Measurements from ENCODE around the gene CHMP1B. TPM values are rescaled to one million over a fixed set of nuclear protein-coding genes. Genes with fewer than 3 reads are reported as not detected.
A peak's percentile ranks its signal among the peaks of the same experiment; 100 is the strongest.

CHMP1B gene
- total RNA-seq, 3 donors from 2014 or later = 20.6 to 23.1 (median 21.1) TPM

DNA sequence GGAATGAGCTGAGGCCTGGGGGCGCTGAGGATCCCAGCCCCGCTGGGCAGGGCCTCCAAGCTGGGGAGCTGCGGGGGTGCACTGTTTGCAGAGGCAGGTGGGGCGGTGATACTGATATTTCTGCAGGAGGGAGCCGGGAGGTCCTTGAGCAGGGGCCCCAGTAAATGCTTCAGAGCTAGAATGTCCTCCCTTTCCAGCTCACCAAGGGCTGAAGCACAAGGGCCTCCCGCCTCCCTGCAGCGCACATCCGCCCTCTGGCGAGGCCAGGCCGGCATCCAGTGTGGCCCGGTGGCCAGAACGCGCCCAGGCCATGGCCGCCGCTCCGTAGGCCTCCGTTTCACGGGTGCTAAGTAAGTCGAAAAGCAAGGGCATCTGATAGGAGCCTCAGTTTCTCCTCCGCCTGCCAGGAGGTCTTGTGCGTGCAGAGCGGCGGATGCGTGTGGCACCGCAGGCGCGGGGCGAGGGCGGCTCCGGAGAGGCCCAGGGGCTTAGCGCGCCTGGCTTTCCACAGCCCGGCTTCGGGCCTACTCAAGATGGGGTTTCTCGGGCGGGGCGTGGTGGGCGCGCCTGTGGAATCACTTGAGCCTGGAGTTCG, 29.5 kb upstream of the CHMP1B start:
- Mint-ChIP-seq H3K4me1 (ENCODE audit: low read depth) (no peaks in the 10 kb centered on the region), H3K4me3 (no peak overlapping the region), H3K27me3 (ENCODE audit: low read depth) (peaks cover 2% of the 10 kb centered on the region), H3K36me3 (ENCODE audit: insufficient read depth) (no peaks in the 10 kb centered on the region), H3K9me3 (no peaks in the 10 kb centered on the region)
- ATAC-seq (no peak), DNase-seq (no peak)

DNA sequence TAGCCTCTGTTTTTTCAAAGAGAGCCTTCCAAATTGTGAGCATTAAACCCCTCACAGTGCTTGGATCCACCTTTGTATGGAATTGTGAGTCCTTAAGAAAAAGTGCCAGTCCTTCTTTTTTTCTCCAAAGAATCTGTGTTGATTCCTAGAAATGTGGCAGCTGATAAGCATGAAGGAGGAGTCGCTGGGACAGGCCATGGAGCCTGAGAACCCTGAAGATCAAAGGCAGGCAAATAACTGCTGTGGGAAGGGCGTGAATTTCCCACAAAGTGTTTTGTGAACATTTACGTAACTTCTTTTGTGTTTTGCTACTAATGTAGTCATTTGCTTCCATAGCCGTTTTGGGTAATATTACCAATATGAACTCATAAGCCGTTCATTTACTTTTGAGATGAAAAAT, 27.7 kb upstream of the CHMP1B start:
- DNase-seq (no peak), ATAC-seq (no peak)
- Mint-ChIP-seq H3K4me3 (no peak overlapping the region), H3K9me3 (no peaks in the 10 kb centered on the region), H3K36me3 (ENCODE audit: insufficient read depth) (no peaks in the 10 kb centered on the region), H3K27me3 (ENCODE audit: low read depth) (peaks cover 2% of the 10 kb centered on the region), H3K4me1 (ENCODE audit: low read depth) (no peaks in the 10 kb centered on the region)

DNA sequence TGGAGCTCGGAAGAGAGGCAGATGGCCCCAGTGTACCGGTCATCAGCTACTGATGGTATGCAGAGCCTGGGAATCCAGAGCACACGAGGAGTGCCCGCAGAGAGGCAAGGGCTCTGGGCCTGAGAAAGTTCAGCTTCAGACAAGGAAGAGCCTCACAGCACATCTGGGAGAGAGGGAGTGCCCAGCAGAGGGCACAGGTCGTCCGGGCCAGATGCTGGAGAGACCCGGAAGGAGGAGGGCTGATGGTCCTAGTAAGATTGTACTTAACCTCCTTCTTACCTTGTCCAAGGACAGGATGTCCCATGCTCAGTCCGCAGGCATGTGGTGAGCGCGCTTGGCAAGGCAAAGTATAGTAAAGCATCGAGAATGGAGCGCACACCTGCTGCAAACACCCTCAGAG, 24.4 kb upstream of the CHMP1B start:
- Mint-ChIP-seq H3K27me3 (ENCODE audit: low read depth) (peaks cover 2% of the 10 kb centered on the region), H3K9me3 (no peaks in the 10 kb centered on the region), H3K36me3 (ENCODE audit: insufficient read depth) (no peaks in the 10 kb centered on the region), H3K4me3 (no peak overlapping the region), H3K4me1 (ENCODE audit: low read depth) (no peaks in the 10 kb centered on the region)
- ATAC-seq (no peak), DNase-seq (no peak)

DNA sequence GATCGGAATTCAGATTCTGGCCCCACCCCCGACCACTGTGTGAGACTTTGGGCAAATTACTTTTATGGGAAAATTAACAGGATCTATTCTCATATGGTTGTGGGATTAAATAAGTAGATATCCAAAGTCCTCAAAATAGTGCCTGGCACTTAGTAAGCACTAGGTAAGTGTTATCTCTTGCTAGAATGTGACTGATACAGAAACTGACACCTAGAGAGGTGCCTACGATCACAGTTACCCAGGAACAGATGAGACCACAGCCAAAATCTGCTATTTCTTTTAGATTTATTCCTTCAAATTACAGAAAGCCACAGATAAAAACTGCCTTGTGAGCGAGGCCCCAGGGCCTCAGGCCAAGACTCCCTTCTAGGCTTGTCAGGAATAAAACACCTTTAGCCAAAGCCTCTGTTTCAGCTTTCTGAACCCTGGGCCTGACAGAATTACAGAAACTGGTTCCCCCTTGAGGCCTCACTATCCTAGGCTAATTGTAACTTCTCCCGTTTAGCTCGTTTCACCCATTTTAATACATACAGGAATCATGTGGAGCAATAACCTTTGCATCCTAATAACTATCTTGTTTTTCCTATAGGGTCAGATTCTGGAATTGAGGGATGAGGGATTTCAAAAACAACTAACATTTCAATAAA, 22.3 kb upstream of the CHMP1B start:
- DNase-seq (no peak), ATAC-seq (no peak)
- H3K9me3 Mint-ChIP-seq = no peaks in the 10 kb centered on the region
- no peaks in the 10 kb centered on the region for H3K4me1 Mint-ChIP-seq (ENCODE audit: low read depth)
- no peak overlapping the region for H3K4me3 Mint-ChIP-seq
- H3K36me3 Mint-ChIP-seq (ENCODE audit: insufficient read depth) = no peaks in the 10 kb centered on the region
- H3K27me3 Mint-ChIP-seq (ENCODE audit: low read depth) = peaks cover 2% of the 10 kb centered on the region

DNA sequence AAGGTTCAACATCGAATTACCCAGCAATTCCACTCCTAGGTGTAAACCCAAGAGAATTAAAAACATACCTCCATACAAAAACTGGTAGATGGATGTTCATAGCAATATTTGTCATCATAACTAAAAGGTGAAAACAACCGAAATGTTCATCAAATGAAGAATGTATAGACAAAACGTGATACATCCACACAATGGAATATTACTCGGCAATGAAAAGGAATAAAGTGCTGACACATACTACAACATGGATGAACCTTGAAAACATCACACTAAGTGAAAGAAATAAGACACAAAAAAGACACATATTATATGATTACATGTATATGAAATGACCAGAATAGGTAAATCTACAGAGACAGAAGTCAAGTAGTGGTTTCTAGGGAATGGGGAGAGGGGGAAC, 20.6 kb upstream of the CHMP1B start:
- Mint-ChIP-seq H3K9me3 (no peaks in the 10 kb centered on the region), H3K4me1 (ENCODE audit: low read depth) (no peaks in the 10 kb centered on the region), H3K27me3 (ENCODE audit: low read depth) (peaks cover 2% of the 10 kb centered on the region), H3K4me3 (no peak overlapping the region), H3K36me3 (ENCODE audit: insufficient read depth) (no peaks in the 10 kb centered on the region)
- ATAC-seq (no peak), DNase-seq (no peak)

DNA sequence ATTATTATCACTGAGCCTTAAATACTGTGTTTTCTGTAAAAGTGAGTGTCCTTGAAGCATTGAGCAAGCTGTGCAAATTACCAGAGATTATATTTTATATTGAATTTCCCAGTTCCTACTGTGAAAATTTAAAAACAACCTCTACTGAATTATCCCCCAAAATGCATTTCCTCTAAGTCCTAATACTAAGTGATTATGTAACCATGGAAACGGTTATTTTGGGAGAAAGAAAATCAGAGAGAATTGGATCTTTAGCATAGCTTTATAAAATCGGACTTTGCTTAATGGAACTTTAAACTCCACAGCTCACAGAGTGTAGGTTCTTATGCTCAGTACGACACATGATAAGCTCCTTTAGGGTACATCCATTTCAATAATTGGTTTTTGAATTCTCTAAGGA, 19.3 kb upstream of the CHMP1B start:
- Mint-ChIP-seq H3K36me3 (ENCODE audit: insufficient read depth) (no peaks in the 10 kb centered on the region), H3K4me3 (no peak overlapping the region), H3K27me3 (ENCODE audit: low read depth) (no peaks in the 10 kb centered on the region), H3K4me1 (ENCODE audit: low read depth) (no peaks in the 10 kb centered on the region), H3K9me3 (no peaks in the 10 kb centered on the region)
- DNase-seq (no peak), ATAC-seq (no peak)

DNA sequence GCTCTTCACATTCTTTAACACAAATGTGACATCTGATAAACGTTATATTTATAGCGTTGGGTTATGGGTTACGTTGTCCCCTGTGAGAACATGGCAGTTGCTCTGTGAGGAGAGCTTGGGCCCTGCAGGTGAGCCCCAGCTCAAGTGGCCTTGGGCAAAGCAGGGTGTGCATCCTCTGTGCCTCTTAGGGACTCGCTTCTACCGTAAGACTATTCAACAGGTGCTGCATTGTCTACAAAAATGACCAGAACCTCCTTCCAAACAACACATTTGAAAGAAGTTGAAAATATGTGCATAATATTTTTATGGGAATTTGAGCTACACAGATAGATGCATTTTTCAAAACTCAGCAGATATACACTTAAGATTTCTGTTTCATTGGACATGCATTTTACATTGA, 16.4 kb upstream of the CHMP1B start:
- ATAC-seq (no peak), DNase-seq (no peak)
- no peaks in the 10 kb centered on the region for H3K27me3 Mint-ChIP-seq (ENCODE audit: low read depth)
- no peak overlapping the region for H3K4me3 Mint-ChIP-seq
- H3K4me1 Mint-ChIP-seq (ENCODE audit: low read depth) = no peaks in the 10 kb centered on the region
- H3K9me3 Mint-ChIP-seq = no peaks in the 10 kb centered on the region
- no peaks in the 10 kb centered on the region for H3K36me3 Mint-ChIP-seq (ENCODE audit: insufficient read depth)

DNA sequence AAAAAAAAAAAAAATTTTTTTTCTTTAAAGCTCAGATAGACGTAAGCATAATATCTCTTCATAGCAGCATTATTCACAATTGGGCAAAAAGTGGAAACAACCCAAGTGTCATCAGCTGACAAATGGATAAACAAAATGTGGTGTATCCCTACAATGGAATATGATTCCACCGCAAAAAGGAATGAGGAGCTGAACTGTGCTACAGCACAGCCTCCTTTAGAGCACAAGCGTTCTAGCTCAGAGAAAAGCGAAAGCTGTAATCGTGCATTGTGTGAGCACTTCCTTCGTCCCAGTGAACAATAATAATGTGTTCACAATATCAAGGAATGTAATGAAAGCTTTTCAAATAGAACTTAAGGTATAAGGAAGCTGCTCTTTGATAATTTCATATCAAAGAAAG, 11.7 kb upstream of the CHMP1B start:
- H3K36me3 Mint-ChIP-seq (ENCODE audit: insufficient read depth) = no peaks in the 10 kb centered on the region
- no peak for DNase-seq
- ATAC-seq = no peak
- no peaks in the 10 kb centered on the region for H3K9me3 Mint-ChIP-seq
- no peaks in the 10 kb centered on the region for H3K27me3 Mint-ChIP-seq (ENCODE audit: low read depth)
- H3K4me3 Mint-ChIP-seq = no peak overlapping the region
- H3K4me1 Mint-ChIP-seq (ENCODE audit: low read depth) = no peaks in the 10 kb centered on the region

DNA sequence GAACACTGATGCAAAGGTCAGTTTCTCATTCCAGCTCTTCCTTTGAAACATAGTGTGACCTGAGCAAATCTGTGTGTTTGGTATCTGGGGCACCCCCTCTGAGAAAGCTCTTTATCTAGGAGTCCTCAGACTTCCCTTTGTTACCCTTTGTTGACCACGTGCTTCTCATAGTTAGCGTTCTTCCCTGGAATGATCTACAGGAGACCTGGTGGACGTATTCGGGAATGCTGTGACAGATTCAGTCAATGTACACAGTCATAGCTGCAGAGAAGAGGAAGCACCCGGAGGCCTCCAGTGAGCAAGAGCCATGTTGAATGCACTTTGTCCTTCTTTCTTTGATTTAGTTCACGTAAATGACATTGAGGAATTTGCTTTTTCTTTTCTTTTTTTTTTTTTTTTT, 10.7 kb upstream of the CHMP1B start:
- Mint-ChIP-seq H3K4me1 (ENCODE audit: low read depth) (no peaks in the 10 kb centered on the region), H3K27me3 (ENCODE audit: low read depth) (no peaks in the 10 kb centered on the region), H3K36me3 (ENCODE audit: insufficient read depth) (no peaks in the 10 kb centered on the region), H3K4me3 (no peak overlapping the region), H3K9me3 (no peaks in the 10 kb centered on the region)
- ATAC-seq = no peak
- DNase-seq = no peak

DNA sequence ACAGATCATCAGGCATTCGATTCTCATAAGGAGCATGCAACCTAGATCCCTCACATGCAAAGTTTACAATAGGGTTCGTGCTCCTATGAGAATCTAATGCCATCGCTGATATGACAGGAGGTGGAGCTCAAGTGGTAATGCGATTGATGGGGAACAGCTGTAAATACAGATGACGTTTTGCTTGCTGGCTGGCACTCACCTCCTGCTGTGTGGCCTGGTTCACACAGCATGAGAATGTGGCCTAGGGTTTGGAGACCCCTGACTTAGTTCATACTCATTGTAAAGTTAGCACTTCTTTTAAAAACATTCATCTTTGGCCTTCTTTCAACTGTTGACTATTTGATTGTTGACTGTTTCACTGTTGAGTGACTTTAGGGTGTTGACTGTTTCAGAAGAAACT, 8.7 kb upstream of the CHMP1B start:
- H3K4me1 Mint-ChIP-seq (ENCODE audit: low read depth) = no peaks in the 10 kb centered on the region
- no peak for ATAC-seq
- no peaks in the 10 kb centered on the region for H3K36me3 Mint-ChIP-seq (ENCODE audit: insufficient read depth)
- H3K9me3 Mint-ChIP-seq = no peaks in the 10 kb centered on the region
- no peak for DNase-seq
- no peaks in the 10 kb centered on the region for H3K27me3 Mint-ChIP-seq (ENCODE audit: low read depth)
- H3K4me3 Mint-ChIP-seq = no peak overlapping the region

DNA sequence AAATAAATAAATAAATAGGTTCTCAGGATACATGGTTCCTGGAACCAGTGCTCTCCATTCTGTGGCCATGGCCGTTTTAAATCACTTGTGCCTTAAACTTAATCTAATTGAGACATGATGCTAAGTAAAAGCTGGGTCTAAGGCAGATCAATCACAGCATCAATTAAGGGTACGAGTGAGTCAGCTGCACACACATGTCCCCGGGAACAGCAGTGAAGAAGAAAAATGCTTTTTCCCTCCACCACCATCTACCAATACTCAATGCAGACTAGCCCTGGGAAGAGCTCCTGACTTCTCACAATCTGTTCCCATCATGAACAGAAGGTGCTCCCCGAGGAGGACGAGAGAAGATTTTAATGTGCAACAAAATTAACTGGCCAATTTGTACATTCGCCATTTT, 6.8 kb upstream of the CHMP1B start:
- Mint-ChIP-seq H3K4me1 (ENCODE audit: low read depth) (peaks cover 3% of the 10 kb centered on the region), H3K27me3 (ENCODE audit: low read depth) (no peaks in the 10 kb centered on the region), H3K4me3 (no peak overlapping the region), H3K36me3 (ENCODE audit: insufficient read depth) (no peaks in the 10 kb centered on the region), H3K9me3 (no peaks in the 10 kb centered on the region)
- ATAC-seq (no peak), DNase-seq (no peak)

DNA sequence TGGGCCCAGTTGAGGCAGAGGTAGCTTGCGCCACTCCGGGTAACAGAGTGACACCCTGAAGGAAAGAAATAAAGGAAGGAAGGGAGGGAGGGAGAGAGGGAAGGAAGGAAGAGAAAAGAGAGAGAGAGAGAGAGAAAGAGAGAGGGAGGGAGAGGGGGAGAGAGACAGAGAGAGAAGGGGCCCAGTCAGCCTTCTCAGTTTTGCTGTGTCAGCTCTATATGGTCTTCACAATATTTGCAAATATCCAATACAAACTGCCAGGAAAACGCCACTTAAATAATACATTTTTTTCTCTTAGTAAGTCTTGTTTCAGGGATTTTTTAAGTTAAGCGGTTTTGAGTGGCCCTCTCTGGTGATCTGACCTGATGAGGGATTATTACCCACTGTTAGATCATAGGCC, 5.6 kb upstream of the CHMP1B start:
- no peak for ATAC-seq
- H3K4me1 Mint-ChIP-seq (ENCODE audit: low read depth) = peaks cover 13% of the 10 kb centered on the region
- no peaks in the 10 kb centered on the region for H3K27me3 Mint-ChIP-seq (ENCODE audit: low read depth)

DNA sequence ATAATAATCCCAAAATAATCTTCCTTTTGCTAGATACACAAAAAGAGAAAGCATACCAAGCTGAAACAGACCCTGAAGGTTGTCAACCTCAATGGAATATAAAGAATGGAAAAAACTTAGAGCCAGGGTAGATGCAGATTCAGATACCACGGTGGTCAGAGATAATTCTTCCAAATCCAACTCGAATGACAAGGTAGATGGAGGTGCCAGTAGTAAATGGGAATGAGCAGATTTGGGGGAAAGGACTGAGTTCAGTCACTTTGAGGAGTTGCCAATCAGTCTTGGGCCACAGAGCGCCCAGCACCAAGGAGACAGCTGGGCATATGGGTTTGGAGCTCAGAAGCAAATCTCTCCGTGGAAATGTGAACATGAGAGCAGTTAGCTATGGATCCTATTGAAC, 3.4 kb upstream of the CHMP1B start:
- Mint-ChIP-seq H3K4me1 (ENCODE audit: low read depth) (peaks cover 21% of the 10 kb centered on the region), H3K27me3 (ENCODE audit: low read depth) (no peaks in the 10 kb centered on the region), H3K9me3 (no peaks in the 10 kb centered on the region), H3K4me3 (no peak overlapping the region), H3K36me3 (ENCODE audit: insufficient read depth) (peaks cover 3% of the 10 kb centered on the region)
- DNase-seq (no peak), ATAC-seq (no peak)

More for the DNA sequence above, 5.6 kb upstream of the CHMP1B start:
- H3K9me3 Mint-ChIP-seq = no peaks in the 10 kb centered on the region
- DNase-seq = no peak
- H3K4me3 Mint-ChIP-seq = no peak overlapping the region
- H3K36me3 Mint-ChIP-seq (ENCODE audit: insufficient read depth) = no peaks in the 10 kb centered on the region

DNA sequence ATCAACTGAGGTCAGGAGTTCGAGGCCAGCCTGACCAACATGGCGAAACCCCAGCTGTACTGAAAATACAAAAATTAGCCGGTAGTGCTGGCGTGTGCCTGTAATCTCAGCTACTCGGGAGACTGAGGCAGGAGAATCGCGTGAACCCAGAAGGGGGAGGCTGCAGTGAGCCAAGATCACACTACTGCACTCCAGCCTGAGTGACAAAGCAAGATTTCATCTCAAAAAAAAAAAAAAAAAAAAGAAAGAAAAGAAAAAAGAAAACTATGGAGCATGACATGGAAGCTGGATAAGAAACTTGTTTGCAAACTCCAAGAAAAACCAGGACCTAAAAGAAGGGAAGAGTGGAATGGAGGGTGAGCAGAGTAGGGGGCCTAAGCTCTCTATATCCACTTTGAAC, 1.9 kb upstream of the CHMP1B start:
- DNase-seq (no peak), ATAC-seq (no peak)
- H3K4me3 Mint-ChIP-seq = no peak overlapping the region
- peaks cover 3% of the 10 kb centered on the region for H3K36me3 Mint-ChIP-seq (ENCODE audit: insufficient read depth)
- H3K4me1 Mint-ChIP-seq (ENCODE audit: low read depth) = peaks cover 32% of the 10 kb centered on the region
- H3K9me3 Mint-ChIP-seq = no peaks in the 10 kb centered on the region
- H3K27me3 Mint-ChIP-seq (ENCODE audit: low read depth) = no peaks in the 10 kb centered on the region

DNA sequence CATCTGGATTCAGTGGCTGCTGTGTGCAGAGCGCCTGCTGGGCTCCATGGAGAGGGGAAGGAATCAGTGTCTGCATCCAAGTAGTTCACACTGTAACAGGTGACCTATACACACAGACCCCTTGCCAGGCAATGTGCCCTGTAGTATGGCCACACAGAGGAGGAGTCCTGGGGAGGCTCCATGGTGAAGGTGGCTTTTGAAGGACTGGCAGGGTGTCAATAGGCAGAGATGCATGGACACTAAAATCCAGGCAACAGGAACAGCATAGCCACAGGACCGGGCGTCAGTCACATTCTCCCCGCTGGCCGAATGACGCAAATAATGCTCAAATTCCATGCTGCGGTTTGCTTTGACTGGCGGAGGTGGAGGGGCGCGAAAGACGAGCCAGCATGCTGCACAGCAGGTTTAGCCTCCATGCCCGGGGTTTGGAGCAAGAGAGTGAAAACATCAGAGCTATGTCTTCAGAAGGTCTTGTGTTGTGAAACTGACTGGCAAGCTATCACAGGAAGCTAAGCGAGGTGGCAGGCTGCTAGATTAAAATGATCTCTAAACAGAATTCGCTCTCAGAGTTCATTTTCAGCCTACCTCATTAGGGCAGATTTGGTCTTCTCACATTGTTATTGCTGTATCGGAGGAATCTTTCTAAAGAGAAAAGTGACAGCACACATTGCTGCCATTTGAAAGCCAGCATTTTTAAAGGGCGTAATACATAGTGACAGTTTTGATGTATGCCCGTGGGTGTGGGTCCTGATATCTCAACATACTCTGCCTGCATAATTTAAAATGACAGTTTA, 1.2 kb upstream of the CHMP1B start:
- Mint-ChIP-seq H3K4me3 (peak overlapping the region; percentile 100), H3K36me3 (ENCODE audit: insufficient read depth) (peaks cover 3% of the 10 kb centered on the region), H3K27me3 (ENCODE audit: low read depth) (no peaks in the 10 kb centered on the region), H3K9me3 (no peaks in the 10 kb centered on the region), H3K4me1 (ENCODE audit: low read depth) (peaks cover 34% of the 10 kb centered on the region)
- ATAC-seq (peak in 1 of 2 donors; percentile 6), DNase-seq (peak; percentile 34)
